ENCODE results near the gene PRLH. TPM values are rescaled to one million over a fixed set of nuclear protein-coding genes. Genes with fewer than 3 reads are reported as not detected.

Gene PRLH
- total and polyA plus RNA-seq, 2 of the 13 experiments (the other 11 are each of a cell fraction or from before 2014, with no cell fraction given) = not detected

DNA sequence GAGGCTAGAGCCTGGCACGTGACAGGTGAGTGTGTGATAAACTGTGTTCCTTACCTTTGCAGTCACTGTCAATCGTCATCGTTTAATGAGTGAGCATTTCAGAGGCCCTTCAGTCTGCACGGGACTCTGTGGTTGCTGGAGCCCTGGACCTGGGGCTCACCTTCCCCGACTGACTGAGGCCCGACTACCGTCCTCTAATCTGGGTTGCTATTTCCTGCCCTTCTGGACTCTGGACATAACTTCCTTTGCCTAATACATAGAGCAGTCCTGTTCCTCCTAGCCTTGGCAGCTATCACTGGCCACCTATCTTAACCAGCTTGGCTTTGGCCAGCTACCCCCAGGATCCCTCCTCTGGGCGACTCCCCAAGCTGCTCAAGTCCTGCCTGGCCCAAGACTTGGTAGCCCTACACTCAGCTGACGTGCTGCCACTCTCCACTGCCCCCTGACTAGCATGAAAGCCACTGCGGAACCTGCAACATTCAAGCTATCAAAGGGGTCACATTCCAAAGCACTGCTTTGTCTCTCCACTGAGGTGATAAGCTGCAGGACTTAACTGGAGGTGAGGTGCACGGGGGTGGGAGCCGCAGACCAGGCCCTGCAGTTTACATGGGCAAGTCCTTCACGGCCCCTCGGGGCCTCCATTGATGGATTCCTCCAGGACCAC is 35.2 kb downstream of the PRLH start:
- ATAC-seq (peak; percentile 84), DNase-seq (ENCODE audit: low spot score) (peak; percentile 85), FAIRE-seq (no peak)
- Histone ChIP-seq H4K20me1 (ENCODE audit: insufficient read depth, low read length) (no peaks in the 10 kb centered on the region), H3K4me3 (replicated peaks in 1 of 3; ENCODE audit: insufficient read depth in 1 of 3, low read depth in 2 of 3, low read length in 3 of 3) (peak overlapping the region; percentile 42 to 69 (median 51)), H3K79me2 (ENCODE audit: insufficient read depth, low read length) (peaks cover 7% of the 10 kb centered on the region), H3K27me3 (ENCODE audit: control insufficient read depth in 1 of 2, insufficient read depth in 2 of 2, low read length in 2 of 2) (peaks cover 5 to 6% of the 10 kb centered on the region in 2 experiments; a peak in 4 of 5 replicates), H2AFZ (ENCODE audit: low read length) (peak overlapping the region; percentile 59), H3K9ac (ENCODE audit: insufficient read depth, low read depth, low read length) (peak overlapping the region; percentile 55), H3K4me1 (ENCODE audit: insufficient read depth, low read length) (peaks cover 91% of the 10 kb centered on the region), H3K27ac (ENCODE audit: extremely low read length, insufficient read depth, low read length) (peak overlapping the region; percentile 70), H3K36me3 (replicated peaks in 1 of 2; ENCODE audit: control insufficient read depth in 1 of 2, insufficient read depth in 2 of 2, low read length in 2 of 2) (no peaks in the 10 kb centered on the region), H3K9me3 (ENCODE audit: low read length) (no peaks in the 10 kb centered on the region), H3K4me2 (ENCODE audit: low read depth, low read length) (peak overlapping the region; percentile 93)
- intact Hi-C loops (cut with micrococcal nuclease; ENCODE audit: unreplicated experiment) = loop anchor here (2.0 kb wide), 1 partner anchor 13 kb away; no protein-coding TSS in a partner anchor
- in situ Hi-C loops (cut with HindIII; ENCODE audit: extremely low pct_ligation_motif_present, low pct_unique_long_range_greater_than_20kb) = loop anchor here (5.0 kb wide), 1 partner anchor 141 kb away; no protein-coding TSS in a partner anchor
- 0% methylated on average over 14 of the region's 14 CpGs for WGBS (ENCODE audit: low lambda C conversion rate)
- BruUV-seq (replicated peaks) = no TSS peak
- CTCF ChIA-PET (ENCODE audit: low intra/inter-chr PET ratio, low total read pairs) = no interaction called here
- POLR2A ChIA-PET = interaction anchor here (0.9 to 3.3 kb wide), 9 partner anchors 11 to 144 kb away, joined by 3 to 40 read pairs (median 4); partner anchors contain the start of gene RAB17
- TF ChIP-seq ZNF17 (CRISPR knock-in tag; IDR thresholded peaks at IDR 0.05) (no peak), TARDBP (CRISPR knock-in tag; IDR thresholded peaks at IDR 0.05) (peak; percentile 91), RXRA (CRISPR knock-in tag; IDR thresholded peaks at IDR 0.05) (peak; percentile 64; the same call in 1 of the 2 replicates), CHCHD3 (CRISPR knock-in tag; IDR thresholded peaks at IDR 0.05) (no peak), ZNF644 (CRISPR knock-in tag; IDR thresholded peaks at IDR 0.05; ENCODE audit: low read depth) (0 out of 2 replicates have a peak, but pooled peaks have one; percentile 63), FIP1L1 (IDR thresholded peaks at IDR 0.05; ENCODE audit: borderline replicate concordance, insufficient read depth, low read depth, low read length) (no peak), SOX6 (IDR thresholded peaks at IDR 0.05) (no peak), SOX6 (CRISPR knock-in tag; IDR thresholded peaks at IDR 0.05) (peak; percentile 82), LCORL (IDR thresholded peaks at IDR 0.05) (no peak), LCORL (CRISPR knock-in tag; IDR thresholded peaks at IDR 0.05) (peak; percentile 91), ZNF816 (CRISPR knock-in tag; IDR thresholded peaks at IDR 0.05; ENCODE audit: borderline replicate concordance) (no peak), EEA1 (CRISPR knock-in tag; IDR thresholded peaks at IDR 0.05; ENCODE audit: borderline replicate concordance) (no peak), HMGXB4 (CRISPR knock-in tag; IDR thresholded peaks at IDR 0.05; ENCODE audit: borderline replicate concordance in 1 of 2, low read depth in 1 of 2) (peak; percentile 50 to 87; a peak in 2 of 4 replicates)
- TF ChIP-seq, protein P1, sequence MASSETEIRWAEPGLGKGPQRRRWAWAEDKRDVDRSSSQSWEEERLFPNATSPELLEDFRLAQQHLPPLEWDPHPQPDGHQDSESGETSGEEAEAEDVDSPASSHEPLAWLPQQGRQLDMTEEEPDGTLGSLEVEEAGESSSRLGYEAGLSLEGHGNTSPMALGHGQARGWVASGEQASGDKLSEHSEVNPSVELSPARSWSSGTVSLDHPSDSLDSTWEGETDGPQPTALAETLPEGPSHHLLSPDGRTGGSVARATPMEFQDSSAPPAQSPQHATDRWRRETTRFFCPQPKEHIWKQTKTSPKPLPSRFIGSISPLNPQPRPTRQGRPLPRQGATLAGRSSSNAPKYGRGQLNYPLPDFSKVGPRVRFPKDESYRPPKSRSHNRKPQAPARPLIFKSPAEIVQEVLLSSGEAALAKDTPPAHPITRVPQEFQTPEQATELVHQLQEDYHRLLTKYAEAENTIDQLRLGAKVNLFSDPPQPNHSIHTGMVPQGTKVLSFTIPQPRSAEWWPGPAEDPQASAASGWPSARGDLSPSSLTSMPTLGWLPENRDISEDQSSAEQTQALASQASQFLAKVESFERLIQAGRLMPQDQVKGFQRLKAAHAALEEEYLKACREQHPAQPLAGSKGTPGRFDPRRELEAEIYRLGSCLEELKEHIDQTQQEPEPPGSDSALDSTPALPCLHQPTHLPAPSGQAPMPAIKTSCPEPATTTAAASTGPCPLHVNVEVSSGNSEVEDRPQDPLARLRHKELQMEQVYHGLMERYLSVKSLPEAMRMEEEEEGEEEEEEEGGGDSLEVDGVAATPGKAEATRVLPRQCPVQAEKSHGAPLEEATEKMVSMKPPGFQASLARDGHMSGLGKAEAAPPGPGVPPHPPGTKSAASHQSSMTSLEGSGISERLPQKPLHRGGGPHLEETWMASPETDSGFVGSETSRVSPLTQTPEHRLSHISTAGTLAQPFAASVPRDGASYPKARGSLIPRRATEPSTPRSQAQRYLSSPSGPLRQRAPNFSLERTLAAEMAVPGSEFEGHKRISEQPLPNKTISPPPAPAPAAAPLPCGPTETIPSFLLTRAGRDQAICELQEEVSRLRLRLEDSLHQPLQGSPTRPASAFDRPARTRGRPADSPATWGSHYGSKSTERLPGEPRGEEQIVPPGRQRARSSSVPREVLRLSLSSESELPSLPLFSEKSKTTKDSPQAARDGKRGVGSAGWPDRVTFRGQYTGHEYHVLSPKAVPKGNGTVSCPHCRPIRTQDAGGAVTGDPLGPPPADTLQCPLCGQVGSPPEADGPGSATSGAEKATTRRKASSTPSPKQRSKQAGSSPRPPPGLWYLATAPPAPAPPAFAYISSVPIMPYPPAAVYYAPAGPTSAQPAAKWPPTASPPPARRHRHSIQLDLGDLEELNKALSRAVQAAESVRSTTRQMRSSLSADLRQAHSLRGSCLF (CRISPR knock-in tag; IDR thresholded peaks at IDR 0.05; ENCODE audit: borderline replicate concordance) = no peak
- TF ChIP-seq, protein P2, sequence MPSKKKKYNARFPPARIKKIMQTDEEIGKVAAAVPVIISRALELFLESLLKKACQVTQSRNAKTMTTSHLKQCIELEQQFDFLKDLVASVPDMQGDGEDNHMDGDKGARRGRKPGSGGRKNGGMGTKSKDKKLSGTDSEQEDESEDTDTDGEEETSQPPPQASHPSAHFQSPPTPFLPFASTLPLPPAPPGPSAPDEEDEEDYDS (CRISPR knock-in tag; IDR thresholded peaks at IDR 0.05) = peak; percentile 67
- TF ChIP-seq, protein P3, sequence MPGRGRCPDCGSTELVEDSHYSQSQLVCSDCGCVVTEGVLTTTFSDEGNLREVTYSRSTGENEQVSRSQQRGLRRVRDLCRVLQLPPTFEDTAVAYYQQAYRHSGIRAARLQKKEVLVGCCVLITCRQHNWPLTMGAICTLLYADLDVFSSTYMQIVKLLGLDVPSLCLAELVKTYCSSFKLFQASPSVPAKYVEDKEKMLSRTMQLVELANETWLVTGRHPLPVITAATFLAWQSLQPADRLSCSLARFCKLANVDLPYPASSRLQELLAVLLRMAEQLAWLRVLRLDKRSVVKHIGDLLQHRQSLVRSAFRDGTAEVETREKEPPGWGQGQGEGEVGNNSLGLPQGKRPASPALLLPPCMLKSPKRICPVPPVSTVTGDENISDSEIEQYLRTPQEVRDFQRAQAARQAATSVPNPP (CRISPR knock-in tag; IDR thresholded peaks at IDR 0.05) = peak; percentile 49; the same call in 1 of the 2 replicates
